Activated CD4-positive, alpha-beta T cell treated with anti-CD3 and anti-CD28 coated beads, Interleukin-2, amount 50 U/mL, for 48 hours (primary cell): ENCODE results near the gene KIAA0408.

ENCODE experiments used
- DNase-seq, 2 experiments: peaks; one replicate each; pipeline ENCODE4 v3.0.0-alpha.2; 2020

The KIAA0408 gene

GRCh38 chr6:127459231-127459641 lies at the start of gene KIAA0408:
TSS of gene KIAA0408 (minus strand) at chr6:127459389. CDS start at chr6:127453981, 5,408 bp downstream.
- DNase-seq: no peak

GRCh38 chr6:127506894-127507293 lies 47.7 kb upstream of the KIAA0408 start:
- no peak for DNase-seq

GRCh38 chr6:127503022-127503421 lies 43.8 kb upstream of the KIAA0408 start:
- no peak for DNase-seq

- DNase-seq: no peak
Measured at GRCh38 chr6:127497410-127497809, 38.2 kb upstream of the KIAA0408 start.

GRCh38 chr6:127496471-127496870 lies 37.3 kb upstream of the KIAA0408 start:
- no peak for DNase-seq

- DNase-seq: no peak
Measured at GRCh38 chr6:127494240-127494767, 35.1 kb upstream of the KIAA0408 start.

GRCh38 chr6:127489248-127489647 lies 30.1 kb upstream of the KIAA0408 start:
- DNase-seq: no peak

- DNase-seq: no peak
Measured at GRCh38 chr6:127486934-127487333, 27.7 kb upstream of the KIAA0408 start.

- no peak for DNase-seq
Measured at GRCh38 chr6:127484212-127484863, 25.1 kb upstream of the KIAA0408 start.

- DNase-seq: no peak
Measured at GRCh38 chr6:127483399-127484055, 24.3 kb upstream of the KIAA0408 start.

GRCh38 chr6:127482325-127482724 lies 23.1 kb upstream of the KIAA0408 start:
- no peak for DNase-seq

- DNase-seq: no peak
Measured at GRCh38 chr6:127481628-127482027, 22.4 kb upstream of the KIAA0408 start.

GRCh38 chr6:127481111-127481510 lies 21.9 kb upstream of the KIAA0408 start:
- DNase-seq: no peak

- DNase-seq: no peak
Measured at GRCh38 chr6:127477658-127478057, 18.5 kb upstream of the KIAA0408 start.

- DNase-seq: no peak
Measured at GRCh38 chr6:127475823-127476176, 16.6 kb upstream of the KIAA0408 start.

GRCh38 chr6:127475135-127475822 lies 16.1 kb upstream of the KIAA0408 start:
- DNase-seq: no peak

- DNase-seq: no peak
Measured at GRCh38 chr6:127471379-127472255, 12.4 kb upstream of the KIAA0408 start.

- DNase-seq: no peak
Measured at GRCh38 chr6:127468936-127469335, 9.7 kb upstream of the KIAA0408 start.

- DNase-seq: no peak
Measured at GRCh38 chr6:127466416-127466815, 7.2 kb upstream of the KIAA0408 start.

- DNase-seq: peak; percentile 68 to 77
Measured at GRCh38 chr6:127464881-127465459, 5.8 kb upstream of the KIAA0408 start.

GRCh38 chr6:127464161-127464880 lies 5.1 kb upstream of the KIAA0408 start:
- no peak for DNase-seq

GRCh38 chr6:127463056-127463455 lies 3.9 kb upstream of the KIAA0408 start:
- DNase-seq: no peak
